H1 (cell line): ENCODE measurements around the gene RCAN2. TPM values are rescaled to one million over a fixed set of nuclear protein-coding genes. Genes with fewer than 3 reads are reported as not detected.

Experiments
- CTCF ChIA-PET: fragments of 300-600 bp; sonication (Branson Sonifier 250); formaldehyde crosslinking; loops from one replicate; lab custom pipeline; 2021; ENCODE audit not compliant: partially characterized antibody; lab: Charles Lee
- POLR2A ChIA-PET: fragments of 300-600 bp; sonication (Branson Sonifier 250); formaldehyde crosslinking; loops from one replicate; lab custom pipeline; 2021; ENCODE audit warnings: inconsistent platforms; ENCODE audit not compliant: partially characterized antibody; lab: Charles Lee
- DNase-seq, 2 experiments: peaks; one replicate each; pipeline versions ENCODE4 v3.0.0 to v3.0.0-alpha.2; 2010 to 2022; ENCODE audit warnings: low spot score in 2 of 2, low read depth in 1 of 2, mixed read lengths in 1 of 2
- FAIRE-seq: peaks from 2 replicates; lab custom pipeline; 2011; peaks lifted over from hg19 to GRCh38; lab: Jason Lieb, UNC
- H2AFZ ChIP-seq: 2 replicates; pipeline ENCODE4 v1.8.1; 2012; ENCODE audit warnings: low read length, inconsistent platforms
- H2AK5ac ChIP-seq: 2 replicates; pipeline ENCODE4 v1.6.1; 2013; ENCODE audit warnings: low read depth, low read length
- H2BK120ac ChIP-seq: replicated peaks from 2 replicates; pipeline ENCODE3; 2013; ENCODE audit warnings: low read depth, low read length, inconsistent platforms
- H2BK12ac ChIP-seq: 2 replicates; pipeline ENCODE4 v1.6.1; 2013; ENCODE audit warnings: low read depth, low read length
- H2BK15ac ChIP-seq: 2 replicates; pipeline ENCODE4 v1.6.1; 2013; ENCODE audit warnings: low read length
- H2BK20ac ChIP-seq: 2 replicates; pipeline ENCODE4 v1.6.1; 2013; ENCODE audit warnings: low read length
- H2BK5ac ChIP-seq: 2 replicates; pipeline ENCODE4 v1.6.1; 2013; ENCODE audit warnings: low read depth, low read length
- H3K14ac ChIP-seq: 2 replicates; pipeline ENCODE4 v1.6.1; 2013; ENCODE audit warnings: inconsistent platforms; ENCODE audit not compliant: insufficient read length
- H3K18ac ChIP-seq: 2 replicates; pipeline ENCODE4 v1.6.1; 2013; ENCODE audit warnings: low read length; ENCODE audit errors: extremely low read depth
- H3K23ac ChIP-seq: 2 replicates; pipeline ENCODE4 v1.6.1; 2013; ENCODE audit warnings: inconsistent platforms; ENCODE audit not compliant: insufficient read length
- H3K23me2 ChIP-seq: 2 replicates; pipeline ENCODE4 v1.6.1; 2013; ENCODE audit warnings: low read depth, low read length
- H3K27ac ChIP-seq: 2 replicates; pipeline ENCODE4 v1.6.1; 2011; ENCODE audit warnings: low read depth, low read length, inconsistent platforms
- H3K27me3 ChIP-seq, 4 experiments: replicated peaks in 1 of 4; 1 replicate in 1 of 4; 2 replicates in 3 of 4; pipeline versions ENCODE4 v1.6.1 to v1.8.1; 2011 to 2013; ENCODE audit warnings: low read length in 3 of 4, mild to moderate bottlenecking in 3 of 4, inconsistent platforms in 2 of 4, mixed read lengths in 2 of 4, moderate library complexity in 1 of 4; ENCODE audit not compliant: control insufficient read depth in 3 of 4, insufficient read depth in 3 of 4; ENCODE audit errors: extremely low read depth in 1 of 4
- H3K36me3 ChIP-seq, 4 experiments: 2 replicates each; pipeline versions ENCODE4 v1.6.1 to v1.8.1; 2011 to 2013; ENCODE audit warnings: mild to moderate bottlenecking in 4 of 4, low read length in 3 of 4, moderate library complexity in 2 of 4, control low read depth in 1 of 4, inconsistent platforms in 1 of 4; ENCODE audit not compliant: insufficient read depth in 4 of 4, control insufficient read depth in 2 of 4
- H3K4ac ChIP-seq: replicated peaks from 2 replicates; pipeline ENCODE3; 2013; ENCODE audit warnings: low read length, low read depth, mixed read lengths, inconsistent platforms; ENCODE audit not compliant: insufficient read length
- H3K4me1 ChIP-seq, 4 experiments: replicated peaks in 1 of 4; 1 replicate in 1 of 4; 2 replicates in 3 of 4; pipeline versions ENCODE4 v1.6.1 to v1.8.1; 2011 to 2013; ENCODE audit warnings: low read length in 3 of 4, inconsistent platforms in 2 of 4, mixed read lengths in 1 of 4; ENCODE audit not compliant: insufficient read depth in 4 of 4, control insufficient read depth in 3 of 4
- H3K4me2 ChIP-seq, 2 experiments: 2 replicates each; pipeline versions ENCODE4 v1.6.1 to v1.8.1; 2011 to 2013; ENCODE audit warnings: low read depth in 2 of 2, low read length in 2 of 2, control low read depth in 1 of 2, inconsistent platforms in 1 of 2, mild to moderate bottlenecking in 1 of 2; ENCODE audit not compliant: insufficient read depth in 1 of 2
- H3K4me3 ChIP-seq, 4 experiments: fragments of 200-600, 300-600 bp in 1 of 4; sonication (generic), shearing (Covaris generic), sonication (Bioruptor Twin) in 1 of 4; 2 replicates each; pipeline versions ENCODE4 v1.5.1 to v1.8.1; 2011 to 2016; ENCODE audit warnings: low read length in 4 of 4, low read depth in 3 of 4, control low read depth in 2 of 4, inconsistent platforms in 2 of 4, mild to moderate bottlenecking in 2 of 4, mixed read lengths in 1 of 4, moderate library complexity in 1 of 4; ENCODE audit not compliant: insufficient read depth in 2 of 4; ENCODE audit errors: extremely low read depth in 1 of 4
- H3K56ac ChIP-seq: replicated peaks from 2 replicates; pipeline ENCODE3; 2013; ENCODE audit warnings: low read depth, mild to moderate bottlenecking, mixed read lengths, low read length, inconsistent platforms; ENCODE audit not compliant: insufficient read length
- H3K79me1 ChIP-seq: 2 replicates; pipeline ENCODE4 v1.6.1; 2013; ENCODE audit warnings: low read depth, low read length, control low read depth
- H3K79me2 ChIP-seq, 2 experiments: 2 replicates each; pipeline versions ENCODE4 v1.6.1 to v1.8.1; 2012 to 2013; ENCODE audit warnings: low read length in 2 of 2, mild to moderate bottlenecking in 2 of 2, inconsistent platforms in 1 of 2; ENCODE audit not compliant: insufficient read depth in 2 of 2, control insufficient read depth in 1 of 2
- H3K9ac ChIP-seq, 4 experiments: replicated peaks in 1 of 4; 1 replicate in 1 of 4; 2 replicates in 3 of 4; pipeline versions ENCODE4 v1.6.1 to v1.8.1; 2011 to 2013; ENCODE audit warnings: low read depth in 3 of 4, low read length in 3 of 4, control low read depth in 2 of 4, mild to moderate bottlenecking in 2 of 4, moderate library complexity in 2 of 4, inconsistent platforms in 1 of 4; ENCODE audit errors: extremely low read depth in 1 of 4
- H3K9me3 ChIP-seq, 2 experiments: 2 replicates each; pipeline versions ENCODE4 v1.6.1 to v1.8.1; 2012 to 2013; ENCODE audit warnings: mild to moderate bottlenecking in 2 of 2, moderate library complexity in 2 of 2, control low read depth in 1 of 2, inconsistent platforms in 1 of 2, low read depth in 1 of 2, low read length in 1 of 2, mixed read lengths in 1 of 2; ENCODE audit not compliant: insufficient read depth in 2 of 2
- H4K20me1 ChIP-seq, 2 experiments: replicated peaks in 1 of 2; 2 replicates each; pipeline versions ENCODE3 to v1.8.1; 2011 to 2013; ENCODE audit warnings: inconsistent platforms in 2 of 2, low read length in 2 of 2, mild to moderate bottlenecking in 1 of 2; ENCODE audit not compliant: insufficient read depth in 2 of 2, control insufficient read depth in 1 of 2
- H4K5ac ChIP-seq: 2 replicates; pipeline ENCODE4 v1.6.1; 2013; ENCODE audit warnings: low read length, low read depth, mixed read lengths, inconsistent platforms; ENCODE audit not compliant: insufficient read length
- H4K8ac ChIP-seq: 2 replicates; pipeline ENCODE4 v1.8.0; 2013; ENCODE audit warnings: mild to moderate bottlenecking, moderate library complexity, low read length, inconsistent platforms; ENCODE audit not compliant: insufficient read depth; ENCODE audit errors: extremely low read depth
- H4K91ac ChIP-seq: replicated peaks from 2 replicates; pipeline ENCODE3; 2013; ENCODE audit warnings: low read length, mixed read lengths, inconsistent platforms; ENCODE audit not compliant: insufficient read length
- BCL11A ChIP-seq, 2 experiments: IDR thresholded peaks; one replicate each; pipeline ENCODE4 v1.6.1; 2011; ENCODE audit warnings: low read depth in 2 of 2, low read length in 2 of 2, mild to moderate bottlenecking in 2 of 2
- CHD1 ChIP-seq: IDR thresholded peaks from 2 replicates; pipeline ENCODE4 v1.6.1; 2012; ENCODE audit warnings: low read depth, low read length, improper control_type of control experiment
- CTCF ChIP-seq, 3 experiments: IDR thresholded peaks; 1 replicate in 2 of 3; 2 replicates in 1 of 3; pipeline versions ENCODE4 v1.5.1 to v1.6.1; 2011; ENCODE audit warnings: low read length in 3 of 3, mild to moderate bottlenecking in 3 of 3, inconsistent platforms in 2 of 3, low read depth in 1 of 3, moderate library complexity in 1 of 3; ENCODE audit not compliant: insufficient read depth in 1 of 3; ENCODE audit errors: control extremely low read depth in 1 of 3
- HDAC2 ChIP-seq, 2 experiments: fragments of 300-600 bp in 1 of 2; sonication (generic) in 1 of 2; IDR thresholded peaks; 2 replicates each; pipeline ENCODE4 v1.6.1; 2011 to 2012; ENCODE audit warnings: low read depth in 2 of 2, low read length in 2 of 2, mild to moderate bottlenecking in 2 of 2, moderate library complexity in 2 of 2, borderline replicate concordance in 1 of 2, inconsistent platforms in 1 of 2
- JUN ChIP-seq: IDR thresholded peaks from 2 replicates; pipeline ENCODE4 v1.6.1; 2011; ENCODE audit warnings: low read depth, mild to moderate bottlenecking, improper control_type of control experiment, low read length
- MAFK ChIP-seq: IDR thresholded peaks from 2 replicates; pipeline ENCODE4 v1.6.1; 2012; ENCODE audit warnings: low read depth, mild to moderate bottlenecking, improper control_type of control experiment, low read length
- RAD21 ChIP-seq, 2 experiments: IDR thresholded peaks in 1 of 2; conservative IDR thresholded peaks in 1 of 2; 2 replicates each; pipeline ENCODE4 v1.6.1; 2011; ENCODE audit warnings: low read depth in 2 of 2, low read length in 2 of 2, improper control_type of control experiment in 1 of 2, inconsistent platforms in 1 of 2, mild to moderate bottlenecking in 1 of 2, moderate library complexity in 1 of 2
- SRF ChIP-seq: IDR thresholded peaks from 2 replicates; pipeline ENCODE4 v1.6.1; 2011; ENCODE audit warnings: mild to moderate bottlenecking, low read depth, low read length, moderate library complexity
- TCF12 ChIP-seq: IDR thresholded peaks from 2 replicates; pipeline ENCODE4 v1.6.1; 2011; ENCODE audit warnings: low read depth, mild to moderate bottlenecking, low read length
- USF2 ChIP-seq: IDR thresholded peaks from 2 replicates; pipeline ENCODE4 v1.6.1; 2011; ENCODE audit warnings: low read length, improper control_type of control experiment
- WGBS, 2 experiments: shearing (Covaris generic) in 1 of 2; methylation state at CpG; one replicate each; pipeline versions ENCODE4 v1.1.6 to v1.1.7; 2013 to 2015; ENCODE audit warnings: low lambda C conversion rate in 2 of 2, mixed read lengths in 2 of 2, inconsistent platforms in 1 of 2, low coverage in 1 of 2, missing lambda C conversion rate in 1 of 2; ENCODE audit not compliant: insufficient replicate concordance in 2 of 2, insufficient coverage in 1 of 2, insufficient read length in 1 of 2; ENCODE audit errors: extremely low coverage in 1 of 2, missing lambda C conversion rate in 1 of 2; 5-methylcytosine and 5-hydroxymethylcytosine counted together
- polyA plus RNA-seq, 7 experiments: library from polyadenylated mRNA; depleted of rRNA in 3 of 7; stranded (reverse) in 5 of 7; unstranded in 2 of 7; fragments of >200 nt in 5 of 7; fragments of 200-250 nt in 2 of 7; gene quantifications; 1 replicate in 5 of 7; 2 replicates in 1 of 7; 4 replicates in 1 of 7; pipeline versions ENCODE4 v1.2.1 to v1.2.3, GENCODE V29; 2011 to 2013; ENCODE audit warnings: missing spikeins in 2 of 7, mixed read lengths in 2 of 7
- total RNA-seq: library from RNA; stranded (reverse); fragmentation: NEBNext Ultra II Directional; extraction: Animal tissue kit (Norgen Biotek cat#: 25700); gene quantifications from 2 replicates; pipeline ENCODE4 v1.2.1, GENCODE V29; 2021

Gene RCAN2
- total and polyA plus RNA-seq, 2 of the 8 experiments (the other 6 are each of a cell fraction or from before 2014, with no cell fraction given) = 5.0 to 8.5 TPM

- 88% methylated on average over 2 of the region's 2 CpGs; no CpG with 5 or more reads in 1 of the 2 experiments for WGBS, 2 experiments
- no peak overlapping the region for H2BK15ac ChIP-seq
- H3K18ac ChIP-seq = no peak overlapping the region
- DNase-seq = no peak
- no peak overlapping the region for H2BK5ac ChIP-seq
- H3K27ac ChIP-seq = no peak overlapping the region
- H2BK20ac ChIP-seq = no peak overlapping the region
- H4K91ac ChIP-seq = no peak overlapping the region
- H3K4me3 ChIP-seq = no peak overlapping the region
- H3K4me1 ChIP-seq = no peaks in the 10 kb centered on the region
- FAIRE-seq = no peak
- H4K5ac ChIP-seq = no peak overlapping the region
- no peak overlapping the region for H2BK12ac ChIP-seq
- H3K23ac ChIP-seq = no peak overlapping the region
- H4K8ac ChIP-seq = no peak overlapping the region
- no peak overlapping the region for H3K9ac ChIP-seq
- H3K9me3 ChIP-seq = no peaks in the 10 kb centered on the region
- H2BK120ac ChIP-seq = no peak overlapping the region
- H3K27me3 ChIP-seq = no peaks in the 10 kb centered on the region
- H2AK5ac ChIP-seq = no peak overlapping the region
- no peaks in the 10 kb centered on the region for H3K79me2 ChIP-seq
- CTCF ChIA-PET = interaction anchor here (0.6 to 2.3 kb wide), 9 partner anchors 18 to 577 kb away, joined by 3 to 7 read pairs (median 4); partner anchors contain the start of gene RCAN2
- no peaks in the 10 kb centered on the region for H3K79me1 ChIP-seq
- H3K4ac ChIP-seq = no peak overlapping the region
- no peaks in the 10 kb centered on the region for H3K23me2 ChIP-seq
- H3K4me2 ChIP-seq = no peak overlapping the region
- POLR2A ChIA-PET = no interaction called here
- no peaks in the 10 kb centered on the region for H4K20me1 ChIP-seq
- H3K56ac ChIP-seq = no peak overlapping the region
- H2AFZ ChIP-seq = no peak overlapping the region
- no peaks in the 10 kb centered on the region for H3K36me3 ChIP-seq
- no peak overlapping the region for H3K14ac ChIP-seq
- TF ChIP-seq BCL11A (IDR thresholded peaks at IDR 0.05; ENCODE audit: low read depth in 2 of 2, low read length in 2 of 2) = no peak
- no peak for TF ChIP-seq USF2
- no peak for TF ChIP-seq HDAC2 (IDR thresholded peaks at IDR 0.05; ENCODE audit: borderline replicate concordance in 1 of 2, low read depth in 2 of 2, low read length in 2 of 2)
- TF ChIP-seq CHD1 = no peak
- TF ChIP-seq JUN = no peak
- peak in 1 of 3 experiments; percentile 11; a peak in 1 of 4 replicates for TF ChIP-seq CTCF (IDR thresholded peaks at IDR 0.05; ENCODE audit: control extremely low read depth in 1 of 3, insufficient read depth in 1 of 3, low read depth in 1 of 3, low read length in 3 of 3)
- TF ChIP-seq RAD21 (IDR thresholded peaks at IDR 0.05 in 1 of 2, conservative IDR thresholded peaks at IDR 0.05 in 1 of 2; ENCODE audit: low read depth in 2 of 2, low read length in 2 of 2) = peak; percentile 29 to 32; a peak in 3 of 4 replicates
- no peak for TF ChIP-seq SRF
- TF ChIP-seq TCF12 = no peak
- TF ChIP-seq MAFK = no peak
These were observed 78.6 kb downstream of the RCAN2 start for GRCh38 chr6:46412662-46413061.
